HCT116 (cell line): ENCODE data around the gene IPO13. TPM values are rescaled to one million over a fixed set of nuclear protein-coding genes. Genes with fewer than 3 reads are reported as not detected.

ENCODE experiments used
- ATAC-seq: fragments of 200-7000 bp; cut with Tn5 transposase; 2 replicates; pipeline ENCODE4 v1.9.1; 2020; ENCODE audit warnings: mild to moderate bottlenecking, moderate library complexity
- BruUV-seq: library from RNA; stranded (reverse); fragments of 400-500 nt; replicated peaks from 2 replicates; lab custom pipeline; 2021; lab: Mats Ljungman, UMichigan
- CTCF ChIA-PET: fragments of 300-600 bp; sonication (Branson Sonifier 250); formaldehyde crosslinking; loops from one replicate; lab custom pipeline; 2021; ENCODE audit warnings: antibody characterized with exemption; lab: Charles Lee
- POLR2A ChIA-PET: fragments of 300-600, 350-600 bp; sonication (Branson Sonifier 250); formaldehyde crosslinking; loops from one replicate; lab custom pipeline; 2021; ENCODE audit warnings: antibody characterized with exemption; lab: Charles Lee
- RAD21 ChIA-PET, 2 experiments: fragments of 300-600 bp; sonication (Branson Sonifier 250); formaldehyde crosslinking; loops; one replicate each; lab custom pipeline; 2023; ENCODE audit warnings: low total read pairs in 2 of 2; ENCODE audit not compliant: uncharacterized antibody in 2 of 2, unreplicated experiment in 2 of 2, low non-redundant PET in 1 of 2; lab: Charles Lee
- DNase-seq: peaks from one replicate; pipeline ENCODE4 v3.0.0-alpha.2; 2010; ENCODE audit warnings: low read depth, low spot score
- H2AFZ ChIP-seq: fragments of 200-600 bp; shearing (Covaris generic), sonication (generic); 2 replicates; pipeline ENCODE4 v1.6.1; 2017; ENCODE audit warnings: low read depth, mixed run types, mixed read lengths, antibody characterized with exemption, low read length; ENCODE audit not compliant: poor library complexity, severe bottlenecking
- H3K27ac ChIP-seq: 2 replicates; pipeline ENCODE4 v1.5.1; 2012; ENCODE audit warnings: low read depth, low read length
- H3K27me3 ChIP-seq: fragments of 200-600 bp; sonication (generic); 2 replicates; pipeline ENCODE4 v1.6.1; 2016; ENCODE audit warnings: mixed run types, low read length, mixed read lengths; ENCODE audit not compliant: insufficient read depth
- H3K36me3 ChIP-seq, 2 experiments: fragments of 200-500 bp in 1 of 2; fragments of 200-600 bp in 1 of 2; sonication (Bioruptor generic) in 1 of 2; sonication (generic) in 1 of 2; 2 replicates each; pipeline versions ENCODE4 v1.5.1 to v1.6.1; 2014 to 2016; ENCODE audit warnings: low read length in 2 of 2, inconsistent platforms in 1 of 2, mixed read lengths in 1 of 2, mixed run types in 1 of 2; ENCODE audit not compliant: insufficient read depth in 2 of 2, control insufficient read depth in 1 of 2
- H3K4me1 ChIP-seq, 2 experiments: fragments of 200-600 bp in 1 of 2; sonication (generic) in 1 of 2; 2 replicates each; pipeline versions ENCODE4 v1.5.1 to v1.6.1; 2012 to 2017; ENCODE audit warnings: low read length in 2 of 2, inconsistent platforms in 1 of 2, mild to moderate bottlenecking in 1 of 2, mixed read lengths in 1 of 2, mixed run types in 1 of 2, moderate library complexity in 1 of 2; ENCODE audit not compliant: insufficient read depth in 2 of 2, control insufficient read depth in 1 of 2
- H3K4me2 ChIP-seq: fragments of 200-600 bp; sonication (generic); 2 replicates; pipeline ENCODE4 v1.6.1; 2017; ENCODE audit warnings: mixed run types, low read length, mixed read lengths
- H3K4me3 ChIP-seq, 2 experiments: fragments of 200-600 bp in 1 of 2; sonication (generic) in 1 of 2; replicated peaks in 1 of 2; 2 replicates each; pipeline ENCODE4 v1.5.1; 2011 to 2016; ENCODE audit warnings: low read length in 2 of 2, control low read depth in 1 of 2, low read depth in 1 of 2, mild to moderate bottlenecking in 1 of 2, mixed read lengths in 1 of 2, mixed run types in 1 of 2
- H3K79me2 ChIP-seq: fragments of 200-600 bp; sonication (generic); 2 replicates; pipeline ENCODE4 v1.6.1; 2017; ENCODE audit warnings: mild to moderate bottlenecking, mixed run types, low read length, moderate library complexity, mixed read lengths; ENCODE audit not compliant: insufficient read depth
- H3K9ac ChIP-seq: fragments of 200-600 bp; sonication (generic); 2 replicates; pipeline ENCODE4 v1.6.1; 2016; ENCODE audit warnings: low read length, mixed read lengths
- H3K9me2 ChIP-seq: fragments of 200-600 bp; sonication (generic), shearing (Covaris generic); 2 replicates; pipeline ENCODE4 v1.6.1; 2017; ENCODE audit warnings: mixed run types, mild to moderate bottlenecking, moderate library complexity; ENCODE audit not compliant: insufficient read depth
- H3K9me3 ChIP-seq, 2 experiments: fragments of 200-500 bp in 1 of 2; fragments of 200-600 bp in 1 of 2; sonication (Bioruptor generic) in 1 of 2; sonication (generic) in 1 of 2; 2 replicates each; pipeline ENCODE4 v1.6.1; 2014 to 2017; ENCODE audit warnings: low read length in 2 of 2, mixed read lengths in 2 of 2, inconsistent platforms in 1 of 2, low read depth in 1 of 2, mild to moderate bottlenecking in 1 of 2, mixed run types in 1 of 2, moderate library complexity in 1 of 2; ENCODE audit not compliant: control insufficient read depth in 1 of 2, insufficient read depth in 1 of 2
- H4K20me1 ChIP-seq: fragments of 200-600 bp; sonication (generic), shearing (Covaris generic); 2 replicates; pipeline ENCODE4 v1.6.1; 2017; ENCODE audit warnings: mixed run types, mild to moderate bottlenecking, moderate library complexity; ENCODE audit not compliant: insufficient read depth
- CEBPB ChIP-seq: IDR thresholded peaks from 2 replicates; pipeline ENCODE4 v1.6.1; 2012; ENCODE audit warnings: low read depth
- FOSL1 ChIP-seq: IDR thresholded peaks from 2 replicates; pipeline ENCODE4 v1.6.1; 2012; ENCODE audit warnings: low read depth
- JUND ChIP-seq: IDR thresholded peaks from 2 replicates; pipeline ENCODE4 v1.6.1; 2012
- RAD21 ChIP-seq: IDR thresholded peaks from 2 replicates; pipeline ENCODE4 v1.6.1; 2012; ENCODE audit warnings: low read depth, mild to moderate bottlenecking
- REST ChIP-seq: IDR thresholded peaks from 2 replicates; pipeline ENCODE4 v1.6.1; 2012; ENCODE audit warnings: low read depth
- SP1 ChIP-seq: IDR thresholded peaks from 2 replicates; pipeline ENCODE4 v1.6.1; 2012; ENCODE audit warnings: low read depth
- SRF ChIP-seq: IDR thresholded peaks from 2 replicates; pipeline ENCODE4 v1.6.1; 2012; ENCODE audit warnings: low read depth
- ZFX ChIP-seq: fragments of 450-650 bp; IDR thresholded peaks from 2 replicates; pipeline ENCODE4 v1.6.1; 2017
- ZNF274 ChIP-seq: fragments of 200-500 bp; sonication (Bioruptor generic); IDR thresholded peaks from 2 replicates; pipeline ENCODE4 v1.6.1; 2014; ENCODE audit warnings: mild to moderate bottlenecking, low read depth, low read length, inconsistent platforms
- intact Hi-C: fragments of 100-400 bp; cut with micrococcal nuclease; formaldehyde crosslinking; loops from 2 replicates; pipeline ENCODE4 v1.10.0; 2022
- total RNA-seq: library from RNA; stranded (reverse); gene quantifications from one replicate; pipeline ENCODE4 v1.2.1, GENCODE V29; 2021; ENCODE audit not compliant: unreplicated experiment

IPO13 gene
- total RNA-seq, 1 experiment from 2014 or later, result 18.7 TPM

- TF ChIP-seq REST (no peak), RAD21 (no peak), JUND (no peak), ZNF274 (no peak), CEBPB (no peak), SRF (no peak), ZFX (no peak), FOSL1 (no peak)
Measured at GRCh38 chr1:43961692-43962091, 14.9 kb downstream of the IPO13 start (continued).

- Histone ChIP-seq H3K27me3 (no peaks in the 10 kb centered on the region), H3K4me2 (no peak overlapping the region), H3K9me3 (no peaks in the 10 kb centered on the region), H2AFZ (no peak overlapping the region), H3K36me3 (peaks cover 0 to 4% of the 10 kb centered on the region in 2 experiments; a peak in 2 of 4 replicates), H4K20me1 (no peaks in the 10 kb centered on the region), H3K27ac (no peak overlapping the region), H3K9ac (no peak overlapping the region), H3K4me1 (no peaks in the 10 kb centered on the region), H3K9me2 (no peaks in the 10 kb centered on the region), H3K4me3 (no peak overlapping the region), H3K79me2 (no peaks in the 10 kb centered on the region)
- intact Hi-C loops, result no loop called here
- CTCF ChIA-PET, result no interaction called here
- TF ChIP-seq SP1 (no peak), JUND (no peak), SRF (no peak), ZFX (no peak)
- BruUV-seq, result no TSS peak
- POLR2A ChIA-PET, result no interaction called here
- ATAC-seq, result no peak
- no peak for DNase-seq
- RAD21 ChIA-PET, result no interaction called here
Measured at GRCh38 chr1:43962324-43962723, 15.6 kb downstream of the IPO13 start.
